Measurements from ENCODE around the gene DENND1A.
"Not testable (repeated sequence)": the region's sequence is repeated elsewhere in the genome, so short reads cannot be mapped to it uniquely, and the experiment has no call there.

DENND1A gene

GRCh38 chr9:123334639-123335038, 595.3 kb downstream of the DENND1A start:
- TF ChIP-seq BHLHE40 (IDR thresholded peaks at IDR 0.05; ENCODE audit: borderline replicate concordance) = no peak
- TF ChIP-seq FOXK2 (IDR thresholded peaks at IDR 0.05) = no peak
- TF ChIP-seq HDGF (IDR thresholded peaks at IDR 0.05; ENCODE audit: borderline replicate concordance) = no peak
- no peak for TF ChIP-seq FOXM1 (IDR thresholded peaks at IDR 0.05; ENCODE audit: borderline replicate concordance)
- no peak for TF ChIP-seq SP1 (IDR thresholded peaks at IDR 0.05)
- no peak for TF ChIP-seq ZNF384 (IDR thresholded peaks at IDR 0.05)
- TF ChIP-seq L3MBTL2 (conservative IDR thresholded peaks at IDR 0.05) = no peak
- no peak for TF ChIP-seq NFRKB (IDR thresholded peaks at IDR 0.05)
- CTCF ChIA-PET = no interaction called here
- DNase-seq (ENCODE audit: extremely low spot score) = no peak
- POLR2A ChIA-PET = no interaction called here

GRCh38 chr9:123333058-123333669, 596.8 kb downstream of the DENND1A start:
- CTCF ChIA-PET; DNase-seq (ENCODE audit: extremely low spot score); POLR2A ChIA-PET: not testable (repeated sequence)

GRCh38 chr9:123331346-123332060, 598.4 kb downstream of the DENND1A start:
- POLR2A ChIA-PET = no interaction called here
- DNase-seq (ENCODE audit: extremely low spot score) = no peak
- CTCF ChIA-PET = no interaction called here
- TF ChIP-seq SUZ12 (IDR thresholded peaks at IDR 0.05) (no peak), TARDBP (IDR thresholded peaks at IDR 0.05) (no peak), LEF1 (IDR thresholded peaks at IDR 0.05; ENCODE audit: borderline replicate concordance) (no peak), L3MBTL2 (conservative IDR thresholded peaks at IDR 0.05) (no peak), BHLHE40 (IDR thresholded peaks at IDR 0.05; ENCODE audit: borderline replicate concordance) (no peak)

Data from HEK293T (cell line).